ENCODE data around the gene PYGM. TPM values are rescaled to one million over a fixed set of nuclear protein-coding genes. Genes with fewer than 3 reads are reported as not detected.
A peak's percentile ranks its signal among the peaks of the same experiment; 100 is the strongest.

The PYGM gene
- total and polyA plus RNA-seq, 2 of the 13 experiments (the other 11 are each of a cell fraction or from before 2014, with no cell fraction given), result 0.11 to 0.12 TPM

DNA sequence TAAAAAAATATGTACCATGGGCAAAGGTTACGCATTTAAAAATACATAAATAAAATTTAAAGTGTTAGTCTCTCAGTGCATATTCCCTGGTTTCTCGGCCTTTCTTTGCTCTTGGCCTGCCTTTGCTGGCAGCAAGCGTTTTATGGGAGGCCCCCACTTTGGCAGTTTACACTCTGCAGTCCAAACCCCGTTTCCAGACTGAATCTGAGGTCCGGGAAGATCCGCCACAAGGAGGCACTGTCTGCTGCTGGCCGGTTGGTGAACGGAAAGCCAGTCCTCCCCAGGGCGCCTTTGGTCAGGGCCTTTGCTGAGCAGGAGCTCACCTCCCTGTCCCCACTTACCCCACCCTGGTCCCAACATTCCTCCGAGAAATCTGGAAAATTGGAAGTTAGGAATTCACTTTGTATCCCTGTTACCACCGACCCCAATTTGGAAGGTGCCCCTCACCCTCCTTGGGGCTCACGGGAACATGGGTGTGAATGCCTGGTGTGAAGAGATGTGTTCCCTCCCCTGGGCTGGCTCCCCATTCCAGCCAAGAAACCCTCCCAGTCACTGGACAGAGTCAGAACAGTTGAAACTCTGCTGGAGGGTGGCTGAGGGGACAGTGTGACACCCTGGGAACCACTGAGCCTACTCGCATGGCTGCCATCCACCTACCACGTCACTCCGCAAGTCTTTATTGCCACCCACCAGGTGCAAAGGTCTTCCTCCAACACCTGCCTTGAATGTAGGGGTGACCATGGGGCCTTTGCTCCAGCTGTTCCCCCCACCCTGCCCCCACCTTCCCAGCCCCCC is 27.9 kb upstream of the PYGM start (continued):
- TF ChIP-seq, protein P1, sequence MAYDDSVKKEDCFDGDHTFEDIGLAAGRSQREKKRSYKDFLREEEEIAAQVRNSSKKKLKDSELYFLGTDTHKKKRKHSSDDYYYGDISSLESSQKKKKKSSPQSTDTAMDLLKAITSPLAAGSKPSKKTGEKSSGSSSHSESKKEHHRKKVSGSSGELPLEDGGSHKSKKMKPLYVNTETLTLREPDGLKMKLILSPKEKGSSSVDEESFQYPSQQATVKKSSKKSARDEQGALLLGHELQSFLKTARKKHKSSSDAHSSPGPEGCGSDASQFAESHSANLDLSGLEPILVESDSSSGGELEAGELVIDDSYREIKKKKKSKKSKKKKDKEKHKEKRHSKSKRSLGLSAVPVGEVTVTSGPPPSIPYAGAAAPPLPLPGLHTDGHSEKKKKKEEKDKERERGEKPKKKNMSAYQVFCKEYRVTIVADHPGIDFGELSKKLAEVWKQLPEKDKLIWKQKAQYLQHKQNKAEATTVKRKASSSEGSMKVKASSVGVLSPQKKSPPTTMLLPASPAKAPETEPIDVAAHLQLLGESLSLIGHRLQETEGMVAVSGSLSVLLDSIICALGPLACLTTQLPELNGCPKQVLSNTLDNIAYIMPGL (CRISPR knock-in tag; IDR thresholded peaks at IDR 0.05; ENCODE audit: borderline replicate concordance in 1 of 2, low read depth in 1 of 2), result peak; percentile 25 to 41; a peak in 1 of 4 replicates
- TF ChIP-seq, protein P2, sequence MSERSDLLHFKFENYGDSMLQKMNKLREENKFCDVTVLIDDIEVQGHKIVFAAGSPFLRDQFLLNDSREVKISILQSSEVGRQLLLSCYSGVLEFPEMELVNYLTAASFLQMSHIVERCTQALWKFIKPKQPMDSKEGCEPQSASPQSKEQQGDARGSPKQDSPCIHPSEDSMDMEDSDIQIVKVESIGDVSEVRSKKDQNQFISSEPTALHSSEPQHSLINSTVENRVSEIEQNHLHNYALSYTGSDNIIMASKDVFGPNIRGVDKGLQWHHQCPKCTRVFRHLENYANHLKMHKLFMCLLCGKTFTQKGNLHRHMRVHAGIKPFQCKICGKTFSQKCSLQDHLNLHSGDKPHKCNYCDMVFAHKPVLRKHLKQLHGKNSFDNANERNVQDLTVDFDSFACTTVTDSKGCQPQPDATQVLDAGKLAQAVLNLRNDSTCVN (CRISPR knock-in tag; IDR thresholded peaks at IDR 0.05; ENCODE audit: borderline replicate concordance), result no peak
- TF ChIP-seq GATAD2A (CRISPR knock-in tag; IDR thresholded peaks at IDR 0.05), result peak; percentile 34; the same call in 1 of the 2 replicates
- TF ChIP-seq XRCC5 (optimal IDR thresholded peaks at IDR 0.05; ENCODE audit: low read length), result peak; percentile 69
- TF ChIP-seq ZNF614 (CRISPR knock-in tag; IDR thresholded peaks at IDR 0.05; ENCODE audit: borderline replicate concordance), result peak; percentile 31; the same call in 1 of the 2 replicates
- peak; percentile 31; the same call in 1 of the 2 replicates for TF ChIP-seq ZFX (CRISPR knock-in tag; IDR thresholded peaks at IDR 0.05; ENCODE audit: low read depth)
- peak; percentile 86 for TF ChIP-seq STAG1 (CRISPR knock-in tag; IDR thresholded peaks at IDR 0.05)
- TF ChIP-seq GZF1 (CRISPR knock-in tag; IDR thresholded peaks at IDR 0.05), result 0 out of 2 replicates have a peak, but pooled peaks have one; percentile 39
- TF ChIP-seq, protein P3, sequence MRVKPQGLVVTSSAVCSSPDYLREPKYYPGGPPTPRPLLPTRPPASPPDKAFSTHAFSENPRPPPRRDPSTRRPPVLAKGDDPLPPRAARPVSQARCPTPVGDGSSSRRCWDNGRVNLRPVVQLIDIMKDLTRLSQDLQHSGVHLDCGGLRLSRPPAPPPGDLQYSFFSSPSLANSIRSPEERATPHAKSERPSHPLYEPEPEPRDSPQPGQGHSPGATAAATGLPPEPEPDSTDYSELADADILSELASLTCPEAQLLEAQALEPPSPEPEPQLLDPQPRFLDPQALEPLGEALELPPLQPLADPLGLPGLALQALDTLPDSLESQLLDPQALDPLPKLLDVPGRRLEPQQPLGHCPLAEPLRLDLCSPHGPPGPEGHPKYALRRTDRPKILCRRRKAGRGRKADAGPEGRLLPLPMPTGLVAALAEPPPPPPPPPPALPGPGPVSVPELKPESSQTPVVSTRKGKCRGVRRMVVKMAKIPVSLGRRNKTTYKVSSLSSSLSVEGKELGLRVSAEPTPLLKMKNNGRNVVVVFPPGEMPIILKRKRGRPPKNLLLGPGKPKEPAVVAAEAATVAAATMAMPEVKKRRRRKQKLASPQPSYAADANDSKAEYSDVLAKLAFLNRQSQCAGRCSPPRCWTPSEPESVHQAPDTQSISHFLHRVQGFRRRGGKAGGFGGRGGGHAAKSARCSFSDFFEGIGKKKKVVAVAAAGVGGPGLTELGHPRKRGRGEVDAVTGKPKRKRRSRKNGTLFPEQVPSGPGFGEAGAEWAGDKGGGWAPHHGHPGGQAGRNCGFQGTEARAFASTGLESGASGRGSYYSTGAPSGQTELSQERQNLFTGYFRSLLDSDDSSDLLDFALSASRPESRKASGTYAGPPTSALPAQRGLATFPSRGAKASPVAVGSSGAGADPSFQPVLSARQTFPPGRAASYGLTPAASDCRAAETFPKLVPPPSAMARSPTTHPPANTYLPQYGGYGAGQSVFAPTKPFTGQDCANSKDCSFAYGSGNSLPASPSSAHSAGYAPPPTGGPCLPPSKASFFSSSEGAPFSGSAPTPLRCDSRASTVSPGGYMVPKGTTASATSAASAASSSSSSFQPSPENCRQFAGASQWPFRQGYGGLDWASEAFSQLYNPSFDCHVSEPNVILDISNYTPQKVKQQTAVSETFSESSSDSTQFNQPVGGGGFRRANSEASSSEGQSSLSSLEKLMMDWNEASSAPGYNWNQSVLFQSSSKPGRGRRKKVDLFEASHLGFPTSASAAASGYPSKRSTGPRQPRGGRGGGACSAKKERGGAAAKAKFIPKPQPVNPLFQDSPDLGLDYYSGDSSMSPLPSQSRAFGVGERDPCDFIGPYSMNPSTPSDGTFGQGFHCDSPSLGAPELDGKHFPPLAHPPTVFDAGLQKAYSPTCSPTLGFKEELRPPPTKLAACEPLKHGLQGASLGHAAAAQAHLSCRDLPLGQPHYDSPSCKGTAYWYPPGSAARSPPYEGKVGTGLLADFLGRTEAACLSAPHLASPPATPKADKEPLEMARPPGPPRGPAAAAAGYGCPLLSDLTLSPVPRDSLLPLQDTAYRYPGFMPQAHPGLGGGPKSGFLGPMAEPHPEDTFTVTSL (CRISPR knock-in tag; IDR thresholded peaks at IDR 0.05; ENCODE audit: borderline replicate concordance), result no peak
- no peak for TF ChIP-seq CEBPB (IDR thresholded peaks at IDR 0.05; ENCODE audit: borderline replicate concordance, low read depth, low read length)
- no peak for TF ChIP-seq ATM (IDR thresholded peaks at IDR 0.05; ENCODE audit: borderline replicate concordance)
- TF ChIP-seq PITX1 (CRISPR knock-in tag; IDR thresholded peaks at IDR 0.05), result 0 out of 2 replicates have a peak, but pooled peaks have one; percentile 29
- no peak for TF ChIP-seq SNRNP70 (IDR thresholded peaks at IDR 0.05; ENCODE audit: low read depth, low read length)
- TF ChIP-seq, protein P4, sequence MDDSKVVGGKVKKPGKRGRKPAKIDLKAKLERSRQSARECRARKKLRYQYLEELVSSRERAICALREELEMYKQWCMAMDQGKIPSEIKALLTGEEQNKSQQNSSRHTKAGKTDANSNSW (CRISPR knock-in tag; IDR thresholded peaks at IDR 0.05; ENCODE audit: borderline replicate concordance), result no peak
- TF ChIP-seq ZNF207 (IDR thresholded peaks at IDR 0.05; ENCODE audit: borderline replicate concordance), result no peak
- 0 out of 2 replicates have a peak, but pooled peaks have one; percentile 8 for TF ChIP-seq RXRB (CRISPR knock-in tag; IDR thresholded peaks at IDR 0.05; ENCODE audit: borderline replicate concordance)
- TF ChIP-seq, protein P5, sequence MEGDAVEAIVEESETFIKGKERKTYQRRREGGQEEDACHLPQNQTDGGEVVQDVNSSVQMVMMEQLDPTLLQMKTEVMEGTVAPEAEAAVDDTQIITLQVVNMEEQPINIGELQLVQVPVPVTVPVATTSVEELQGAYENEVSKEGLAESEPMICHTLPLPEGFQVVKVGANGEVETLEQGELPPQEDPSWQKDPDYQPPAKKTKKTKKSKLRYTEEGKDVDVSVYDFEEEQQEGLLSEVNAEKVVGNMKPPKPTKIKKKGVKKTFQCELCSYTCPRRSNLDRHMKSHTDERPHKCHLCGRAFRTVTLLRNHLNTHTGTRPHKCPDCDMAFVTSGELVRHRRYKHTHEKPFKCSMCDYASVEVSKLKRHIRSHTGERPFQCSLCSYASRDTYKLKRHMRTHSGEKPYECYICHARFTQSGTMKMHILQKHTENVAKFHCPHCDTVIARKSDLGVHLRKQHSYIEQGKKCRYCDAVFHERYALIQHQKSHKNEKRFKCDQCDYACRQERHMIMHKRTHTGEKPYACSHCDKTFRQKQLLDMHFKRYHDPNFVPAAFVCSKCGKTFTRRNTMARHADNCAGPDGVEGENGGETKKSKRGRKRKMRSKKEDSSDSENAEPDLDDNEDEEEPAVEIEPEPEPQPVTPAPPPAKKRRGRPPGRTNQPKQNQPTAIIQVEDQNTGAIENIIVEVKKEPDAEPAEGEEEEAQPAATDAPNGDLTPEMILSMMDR (CRISPR knock-in tag; IDR thresholded peaks at IDR 0.05), result peak; percentile 92

All from HepG2 (cell line).